Esophagus squamous epithelium (tissue), 4 donors: ENCODE results near the gene NACA.

Experiments
- POLR2A ChIP-seq, 4 donors: fragments of 450-650 bp; IDR thresholded peaks; one replicate each; pipeline ENCODE4 v1.6.1; 2017; ENCODE audit warnings: antibody characterized with exemption in 4 of 4, mild to moderate bottlenecking in 4 of 4, moderate library complexity in 3 of 4
- TF ChIP-seq, protein P1 (sequence below), 6 experiments: fragments of 450-650 bp in 4 of 6; fragments of 200-600 bp in 2 of 6; sonication (generic) in 2 of 6; IDR thresholded peaks; one replicate each; pipeline ENCODE4 v1.5.1; 2016 to 2019; ENCODE audit warnings: antibody characterized with exemption in 6 of 6, mild to moderate bottlenecking in 4 of 6, moderate library complexity in 4 of 6

DNA sequence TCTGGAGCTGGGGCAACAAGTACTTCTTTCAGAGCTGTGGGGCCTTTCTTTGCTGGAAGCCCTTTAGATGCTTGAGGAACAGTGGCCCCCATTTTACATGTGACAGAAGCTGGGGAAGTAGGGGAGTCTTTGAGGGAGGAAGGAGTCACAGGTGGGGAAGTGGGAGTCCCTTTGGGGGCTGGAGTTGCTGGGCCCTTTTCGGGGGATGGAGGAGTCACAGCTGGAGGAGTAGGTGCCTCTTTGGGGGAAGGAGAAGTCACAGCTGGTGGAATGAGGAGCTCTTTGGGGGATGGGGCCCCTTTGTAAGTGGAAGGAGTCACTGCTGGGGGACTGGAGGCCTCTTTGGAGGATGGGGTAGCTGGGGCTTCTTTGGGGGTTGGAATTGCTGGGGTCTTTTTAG lies 8.6 kb downstream of the NACA start:
- no peak for TF ChIP-seq POLR2A (IDR thresholded peaks at IDR 0.05)
- TF ChIP-seq, protein P1, sequence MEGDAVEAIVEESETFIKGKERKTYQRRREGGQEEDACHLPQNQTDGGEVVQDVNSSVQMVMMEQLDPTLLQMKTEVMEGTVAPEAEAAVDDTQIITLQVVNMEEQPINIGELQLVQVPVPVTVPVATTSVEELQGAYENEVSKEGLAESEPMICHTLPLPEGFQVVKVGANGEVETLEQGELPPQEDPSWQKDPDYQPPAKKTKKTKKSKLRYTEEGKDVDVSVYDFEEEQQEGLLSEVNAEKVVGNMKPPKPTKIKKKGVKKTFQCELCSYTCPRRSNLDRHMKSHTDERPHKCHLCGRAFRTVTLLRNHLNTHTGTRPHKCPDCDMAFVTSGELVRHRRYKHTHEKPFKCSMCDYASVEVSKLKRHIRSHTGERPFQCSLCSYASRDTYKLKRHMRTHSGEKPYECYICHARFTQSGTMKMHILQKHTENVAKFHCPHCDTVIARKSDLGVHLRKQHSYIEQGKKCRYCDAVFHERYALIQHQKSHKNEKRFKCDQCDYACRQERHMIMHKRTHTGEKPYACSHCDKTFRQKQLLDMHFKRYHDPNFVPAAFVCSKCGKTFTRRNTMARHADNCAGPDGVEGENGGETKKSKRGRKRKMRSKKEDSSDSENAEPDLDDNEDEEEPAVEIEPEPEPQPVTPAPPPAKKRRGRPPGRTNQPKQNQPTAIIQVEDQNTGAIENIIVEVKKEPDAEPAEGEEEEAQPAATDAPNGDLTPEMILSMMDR (IDR thresholded peaks at IDR 0.05) = no peak
